ENCODE results near the gene CARS2.
A peak's percentile ranks its signal among the peaks of the same experiment; 100 is the strongest.
"Not testable (repeated sequence)": the region's sequence is repeated elsewhere in the genome, so short reads cannot be mapped to it uniquely, and the experiment has no call there.

CARS2 gene

GRCh38 chr13:110617321-110618072, 88.4 kb downstream of the CARS2 start:
- peak; percentile 50 for DNase-seq (ENCODE audit: low read depth)

DNA sequence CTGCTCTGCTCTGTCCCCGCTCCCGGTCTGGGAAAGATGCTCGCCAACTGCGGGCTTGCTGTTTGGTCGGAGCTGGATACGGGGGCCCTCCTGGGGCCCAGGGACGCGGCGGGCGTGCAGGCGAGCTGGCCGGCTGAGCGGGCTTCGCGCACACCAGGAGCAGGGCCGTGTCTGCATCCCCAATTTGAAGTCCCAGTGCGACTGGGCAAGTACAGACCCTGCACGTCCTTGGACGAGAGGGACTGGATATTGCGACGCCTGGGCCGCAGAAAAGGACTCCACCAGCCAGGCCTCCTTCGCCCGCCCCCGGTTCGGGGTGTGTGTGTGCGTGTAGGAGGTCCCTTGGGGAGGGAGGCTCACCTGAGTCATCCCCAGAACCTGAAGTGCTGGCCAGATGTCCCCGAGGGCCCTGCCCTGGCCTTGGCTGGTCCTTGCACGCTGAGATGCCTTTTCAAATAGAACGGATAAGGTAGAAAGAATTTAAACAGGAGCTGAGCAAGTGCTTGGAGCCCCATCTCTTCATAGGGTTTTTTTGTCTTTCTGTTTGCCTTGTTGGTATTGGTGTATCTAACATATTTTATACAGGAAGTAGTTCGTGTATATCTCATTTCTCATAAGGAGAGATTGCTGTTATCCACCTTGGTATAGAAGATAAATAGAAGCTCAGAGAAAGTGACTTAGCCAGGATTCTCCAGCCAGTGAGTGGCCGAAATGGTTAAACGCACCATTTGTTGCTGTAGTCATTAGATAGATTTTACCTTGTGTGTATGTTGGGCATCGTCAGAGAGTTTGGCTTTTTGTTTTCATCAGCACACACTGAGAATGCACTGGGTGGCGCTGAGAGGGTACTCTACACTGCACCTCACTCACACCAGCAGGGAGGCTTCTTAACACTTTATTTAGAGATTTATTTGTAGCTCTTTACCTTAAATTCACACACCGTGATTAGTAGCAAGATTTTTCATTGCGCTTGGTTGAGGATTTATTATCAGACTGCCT, 89.5 kb downstream of the CARS2 start:
- DNase-seq (ENCODE audit: low read depth), result peak; percentile 40

GRCh38 chr13:110615322-110616102, 90.4 kb downstream of the CARS2 start, which contains the start of gene NAXD:
Gene NAXD (plus strand): TSS chr13:110615545. CDS start chr13:110615602, 57 bp downstream.
- peak; percentile 96 for DNase-seq (ENCODE audit: low read depth)

DNA sequence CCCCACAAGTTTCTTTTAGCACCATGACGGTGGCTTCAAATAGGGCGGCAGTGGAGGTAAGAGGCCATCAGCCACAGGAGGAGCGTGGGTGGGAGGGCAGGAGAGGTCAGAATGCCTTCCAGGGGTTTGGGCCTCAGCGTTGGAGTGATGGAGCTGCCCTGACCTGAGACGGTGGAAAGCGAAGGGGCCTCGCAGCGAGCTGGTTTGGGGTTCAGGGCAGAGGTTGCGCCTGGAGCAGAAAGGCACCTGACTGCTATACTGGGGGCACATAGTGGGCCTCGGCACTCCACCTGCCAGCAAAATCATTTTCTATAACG, 91.0 kb downstream of the CARS2 start:
- DNase-seq (ENCODE audit: low read depth), result no peak

- peak; percentile 21 for DNase-seq (ENCODE audit: low read depth)
Observed at GRCh38 chr13:110610955-110611595, 94.8 kb downstream of the CARS2 start.

GRCh38 chr13:110607675-110608224, 98.2 kb downstream of the CARS2 start:
- no peak for DNase-seq (ENCODE audit: low read depth)

- not testable (repeated sequence) for DNase-seq (ENCODE audit: low read depth)
Observed at GRCh38 chr13:110606281-110606680, 99.6 kb downstream of the CARS2 start.

DNA sequence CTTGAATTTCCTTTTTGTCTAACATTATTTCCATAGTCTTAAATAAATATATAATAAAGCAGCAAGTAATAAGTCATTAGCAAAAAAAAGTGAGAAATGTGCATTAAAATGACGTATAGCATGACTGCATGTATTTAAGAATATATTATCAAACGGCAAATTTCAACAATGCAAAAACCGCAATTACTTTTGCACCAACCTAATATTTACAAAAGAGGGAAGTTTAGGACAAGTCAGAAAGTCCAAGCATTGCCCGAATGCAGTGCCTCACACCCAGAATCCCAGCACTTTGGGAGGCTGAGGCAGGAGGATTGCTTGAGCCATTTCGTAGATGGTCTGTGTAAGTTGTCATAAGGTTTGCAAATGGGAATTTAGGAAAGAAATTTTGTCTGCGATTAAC, 100.8 kb downstream of the CARS2 start:
- no peak for DNase-seq (ENCODE audit: low read depth)

DNA sequence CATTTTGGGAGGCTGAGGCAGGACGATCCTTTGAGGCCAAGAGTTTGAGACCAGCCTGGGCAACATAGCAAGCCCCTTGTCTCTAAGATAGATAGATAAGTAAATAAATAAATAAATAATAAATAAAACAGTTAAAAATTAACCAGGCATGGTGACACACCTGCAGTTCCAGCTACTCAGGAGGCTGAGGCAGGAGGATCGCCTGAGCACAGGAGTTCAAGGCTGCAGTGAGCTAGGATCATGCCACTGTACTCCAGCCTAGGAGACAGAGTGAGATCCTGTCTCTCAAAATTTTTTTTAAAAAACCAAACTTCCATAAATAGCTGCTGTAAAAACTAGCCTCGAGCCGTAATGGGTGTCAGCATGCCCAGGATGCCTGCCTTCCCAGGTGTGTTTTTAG, 104.9 kb downstream of the CARS2 start:
- no peak for DNase-seq (ENCODE audit: low read depth)

DNA sequence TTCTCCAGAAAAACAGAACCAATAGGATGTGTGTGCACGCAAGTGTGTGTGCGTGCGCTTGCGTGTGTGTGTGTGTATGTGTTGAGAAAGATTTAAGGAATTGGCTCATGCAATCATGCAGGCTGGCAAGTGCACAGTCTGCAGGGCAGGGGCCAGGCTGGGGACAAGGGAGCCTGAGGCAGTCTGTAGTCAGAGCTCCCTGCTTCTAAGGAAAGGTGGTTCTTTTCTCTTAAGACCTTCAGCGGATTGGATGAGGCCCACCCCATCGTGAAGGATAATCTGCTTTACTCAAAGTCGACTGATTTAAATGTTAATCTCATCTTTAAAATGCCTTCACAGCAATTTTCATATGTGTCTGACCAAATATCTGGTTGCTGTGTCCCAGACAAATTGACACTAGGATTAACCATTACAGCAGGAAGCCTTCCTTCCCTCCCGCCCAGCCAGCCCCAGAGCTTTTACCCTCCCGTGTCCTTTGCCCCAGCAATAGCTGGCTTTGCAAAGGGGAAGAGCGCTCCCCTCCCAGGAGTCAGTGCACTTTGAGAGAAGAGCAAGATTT, 105.6 kb downstream of the CARS2 start:
- DNase-seq (ENCODE audit: low read depth), result no peak

DNA sequence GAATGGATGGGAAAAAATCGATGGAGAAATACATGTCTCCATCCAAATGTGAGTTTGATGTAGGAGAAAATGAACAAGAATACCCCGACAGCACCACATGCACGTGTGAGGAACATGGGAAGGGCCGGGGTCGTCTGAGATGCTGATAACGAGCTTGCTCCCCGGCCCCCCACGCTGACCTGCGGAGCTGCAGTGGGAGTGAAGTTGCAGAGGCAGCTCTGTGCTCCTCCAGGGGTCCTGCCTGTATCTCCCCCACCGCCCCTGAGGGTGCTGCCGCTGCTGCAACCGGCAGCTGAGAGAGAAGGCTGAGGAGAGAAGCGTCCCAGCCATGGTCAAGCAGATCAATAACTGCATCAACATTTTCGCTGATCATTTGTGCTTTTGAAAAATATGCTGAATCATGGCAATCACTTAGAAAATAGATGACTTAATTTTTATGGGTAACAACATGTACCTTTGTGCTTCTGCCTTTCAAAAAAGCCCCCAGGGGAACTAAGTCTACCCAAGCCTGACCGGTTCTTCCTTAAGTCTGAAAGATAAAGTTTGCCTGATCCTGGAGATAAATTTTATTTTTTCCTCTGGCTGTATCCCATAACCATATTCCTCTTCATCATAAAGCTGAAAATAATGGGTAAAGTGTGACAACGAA, 108.8 kb downstream of the CARS2 start:
- no peak for DNase-seq (ENCODE audit: low read depth)

DNA sequence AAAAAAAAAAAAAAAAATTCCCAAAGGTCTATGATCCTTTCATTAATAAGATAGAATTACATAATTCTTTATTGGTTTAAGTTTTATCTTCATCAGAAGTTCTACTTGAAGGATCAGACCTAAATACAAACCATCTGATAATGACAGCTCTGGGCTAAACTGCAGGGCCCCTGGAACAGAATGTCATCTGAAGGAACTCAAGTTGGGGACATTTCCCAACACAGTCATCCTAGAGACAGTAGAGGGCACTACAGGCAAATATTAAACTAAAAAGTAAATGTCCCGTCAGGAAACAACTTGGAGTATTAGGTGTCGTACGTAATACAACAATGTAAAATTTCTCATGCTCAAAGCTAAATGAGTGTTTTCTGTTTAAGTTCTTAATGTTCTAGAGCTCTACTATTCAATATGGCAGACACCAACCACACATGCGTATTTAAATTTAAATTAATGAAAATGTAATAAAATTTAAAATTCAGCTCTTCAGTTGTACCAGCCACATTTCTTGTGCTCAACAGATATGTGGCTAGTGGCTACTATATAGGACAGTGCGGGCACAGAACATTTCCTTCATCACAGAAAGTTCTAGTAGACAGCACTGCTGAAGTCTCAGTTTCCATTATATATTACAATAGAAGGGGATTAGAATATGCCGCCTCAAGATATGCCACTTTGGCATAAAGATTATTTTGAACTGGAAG, 112.3 kb downstream of the CARS2 start:
- DNase-seq (ENCODE audit: low read depth), result peak; percentile 69

GRCh38 chr13:110592665-110593064, 113.3 kb downstream of the CARS2 start:
- DNase-seq (ENCODE audit: low read depth), result no peak

Data from EH (cell line).